ENCODE results near the gene N4BP3. TPM values are rescaled to one million over a fixed set of nuclear protein-coding genes. Genes with fewer than 3 reads are reported as not detected.

Gene N4BP3
- total RNA-seq, 1 experiment from 2014 or later = 4.8 TPM

- H3K36me3 Mint-ChIP-seq (ENCODE audit: insufficient read depth, unreplicated experiment) = peaks cover 46% of the 10 kb centered on the region
- H3K27ac Mint-ChIP-seq (ENCODE audit: unreplicated experiment) = no peak overlapping the region
- no TSS peak for BruUV-seq (replicated peaks)
- TF ChIP-seq CTCF (IDR thresholded peaks at IDR 0.05; ENCODE audit: unreplicated experiment) = no peak
- H3K4me1 Mint-ChIP-seq (ENCODE audit: low read depth, unreplicated experiment) = peaks cover 3% of the 10 kb centered on the region
- H3K4me3 Mint-ChIP-seq (ENCODE audit: low read depth, unreplicated experiment) = no peak overlapping the region
- CTCF ChIA-PET = interaction anchor here (1.3 kb wide), 1 partner anchor 61 kb away, joined by 3 read pairs; no protein-coding TSS in a partner anchor
- DNase-seq = no peak
- no peaks in the 10 kb centered on the region for H3K27me3 Mint-ChIP-seq (ENCODE audit: unreplicated experiment)
- intact Hi-C loops (cut with micrococcal nuclease; ENCODE audit: unreplicated experiment) = no loop called here
- H3K9me3 Mint-ChIP-seq (ENCODE audit: low read depth, unreplicated experiment) = no peaks in the 10 kb centered on the region
These were observed 23.7 kb downstream of the N4BP3 start for GRCh38 chr5:178136990-178137389.

DNA sequence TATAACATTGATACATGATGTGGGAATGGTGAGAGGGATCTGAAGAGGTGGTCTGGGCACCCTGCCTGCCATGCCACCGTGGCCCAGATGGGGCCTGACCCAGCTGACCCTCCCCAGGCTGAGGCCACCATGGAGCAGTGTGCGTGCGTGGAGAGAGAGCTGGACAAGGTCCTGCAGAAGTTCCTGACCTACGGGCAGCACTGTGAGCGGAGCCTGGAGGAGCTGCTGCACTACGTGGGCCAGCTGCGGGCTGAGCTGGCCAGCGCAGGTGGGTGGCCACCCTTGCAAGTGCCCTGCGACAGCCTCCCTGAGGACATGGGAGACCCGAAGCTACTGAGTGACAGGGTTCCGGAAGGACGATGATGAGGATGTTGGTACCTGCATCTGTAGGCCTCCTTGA is 24.7 kb downstream of the N4BP3 start:
- BruUV-seq (replicated peaks) = no TSS peak
- Mint-ChIP-seq H3K36me3 (ENCODE audit: insufficient read depth, unreplicated experiment) (peaks cover 56% of the 10 kb centered on the region), H3K4me3 (ENCODE audit: low read depth, unreplicated experiment) (no peak overlapping the region)

DNA sequence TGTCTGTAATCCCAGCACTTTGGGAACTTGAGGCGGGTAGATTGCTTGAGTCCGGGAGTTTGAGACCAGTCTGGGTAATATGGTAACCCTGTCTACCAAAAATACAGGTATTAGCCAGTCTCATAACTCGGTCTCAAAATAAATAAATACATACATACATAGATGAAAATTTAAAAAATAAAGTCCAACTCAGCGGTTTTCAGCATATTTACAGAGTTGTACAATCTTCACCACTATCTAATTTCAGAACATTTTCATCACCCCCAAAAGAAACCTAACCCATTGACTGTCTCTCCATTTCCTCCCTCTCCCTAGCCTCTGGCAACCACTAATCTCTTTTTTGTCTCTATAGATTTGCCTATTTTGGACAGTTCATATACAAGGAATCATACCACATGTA is 28.2 kb downstream of the N4BP3 start:
- no peak for DNase-seq
- no TSS peak for BruUV-seq (replicated peaks)
- Mint-ChIP-seq H3K27ac (ENCODE audit: unreplicated experiment) (no peak overlapping the region), H3K4me3 (ENCODE audit: low read depth, unreplicated experiment) (no peak overlapping the region), H3K27me3 (ENCODE audit: unreplicated experiment) (no peaks in the 10 kb centered on the region), H3K36me3 (ENCODE audit: insufficient read depth, unreplicated experiment) (peaks cover 65% of the 10 kb centered on the region), H3K4me1 (ENCODE audit: low read depth, unreplicated experiment) (peaks cover 8% of the 10 kb centered on the region), H3K9me3 (ENCODE audit: low read depth, unreplicated experiment) (no peaks in the 10 kb centered on the region)
- intact Hi-C loops (cut with micrococcal nuclease; ENCODE audit: unreplicated experiment) = no loop called here
- CTCF ChIA-PET = interaction anchor here (0.6 to 1.0 kb wide), 2 partner anchors 40 to 66 kb away, joined by 6 to 7 read pairs; no protein-coding TSS in a partner anchor
- no peak for TF ChIP-seq CTCF (IDR thresholded peaks at IDR 0.05; ENCODE audit: unreplicated experiment)

More for the DNA sequence above, 24.7 kb downstream of the N4BP3 start:
- Mint-ChIP-seq H3K4me1 (ENCODE audit: low read depth, unreplicated experiment) (no peaks in the 10 kb centered on the region), H3K9me3 (ENCODE audit: low read depth, unreplicated experiment) (no peaks in the 10 kb centered on the region), H3K27ac (ENCODE audit: unreplicated experiment) (no peak overlapping the region), H3K27me3 (ENCODE audit: unreplicated experiment) (no peaks in the 10 kb centered on the region)
- no peak for DNase-seq
- TF ChIP-seq CTCF (IDR thresholded peaks at IDR 0.05; ENCODE audit: unreplicated experiment) = no peak
- CTCF ChIA-PET = no interaction called here
- intact Hi-C loops (cut with micrococcal nuclease; ENCODE audit: unreplicated experiment) = no loop called here

DNA sequence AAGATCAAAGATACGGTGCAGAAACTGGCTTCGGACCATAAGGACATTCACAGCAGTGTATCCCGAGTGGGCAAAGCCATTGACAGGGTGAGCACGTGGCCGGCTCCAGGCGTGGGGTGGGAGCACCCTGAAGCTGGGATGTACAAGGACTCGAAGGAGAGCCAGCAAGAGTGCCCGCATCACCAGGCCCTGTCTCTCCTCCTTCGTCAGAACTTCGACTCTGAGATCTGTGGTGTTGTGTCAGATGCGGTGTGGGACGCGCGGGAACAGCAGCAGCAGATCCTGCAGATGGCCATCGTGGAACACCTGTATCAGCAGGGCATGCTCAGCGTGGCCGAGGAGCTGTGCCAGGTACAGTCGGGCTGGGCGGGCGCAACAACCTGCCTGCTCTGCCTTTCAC is 29.3 kb downstream of the N4BP3 start:
- Mint-ChIP-seq H3K4me3 (ENCODE audit: low read depth, unreplicated experiment) (no peak overlapping the region), H3K9me3 (ENCODE audit: low read depth, unreplicated experiment) (no peaks in the 10 kb centered on the region), H3K36me3 (ENCODE audit: insufficient read depth, unreplicated experiment) (peaks cover 71% of the 10 kb centered on the region), H3K27me3 (ENCODE audit: unreplicated experiment) (no peaks in the 10 kb centered on the region), H3K27ac (ENCODE audit: unreplicated experiment) (no peak overlapping the region), H3K4me1 (ENCODE audit: low read depth, unreplicated experiment) (peaks cover 12% of the 10 kb centered on the region)
- no peak for DNase-seq
- intact Hi-C loops (cut with micrococcal nuclease; ENCODE audit: unreplicated experiment) = no loop called here
- CTCF ChIA-PET = interaction anchor here (1.3 kb wide), 1 partner anchor 66 kb away, joined by 3 read pairs; no protein-coding TSS in a partner anchor
- no peak for TF ChIP-seq CTCF (IDR thresholded peaks at IDR 0.05; ENCODE audit: unreplicated experiment)
- no TSS peak for BruUV-seq (replicated peaks)
